Activated T-helper 17 cell treated with anti-CD3 and anti-CD28 coated beads, Interleukin-2, amount 50 U/mL, for 72 hours (primary cell): ENCODE data around the gene TAGLN. TPM values are rescaled to one million over a fixed set of nuclear protein-coding genes. Genes with fewer than 3 reads are reported as not detected.
"Not testable (repeated sequence)": the region's sequence is repeated elsewhere in the genome, so short reads cannot be mapped to it uniquely, and the experiment has no call there.

Source experiments
- ATAC-seq: fragments of 150-1000 bp; cut with Tn5 transposase; replicated peaks from 2 replicates; pipeline ENCODE4 v1.10.0; 2021; ENCODE audit warnings: mild to moderate bottlenecking, moderate library complexity
- H3K27ac Mint-ChIP-seq: one replicate; pipeline ENCODE4 v1.8.0; 2022; ENCODE audit warnings: mixed read lengths
- H3K27me3 Mint-ChIP-seq: one replicate; pipeline ENCODE4 v1.8.0; 2022; ENCODE audit warnings: mixed read lengths
- H3K36me3 Mint-ChIP-seq: one replicate; pipeline ENCODE4 v1.8.0; 2022; ENCODE audit warnings: low read depth, mild to moderate bottlenecking, mixed read lengths
- H3K4me1 Mint-ChIP-seq: one replicate; pipeline ENCODE4 v1.8.0; 2022; ENCODE audit warnings: mixed read lengths
- H3K4me3 Mint-ChIP-seq: one replicate; pipeline ENCODE4 v1.8.0; 2022; ENCODE audit warnings: mild to moderate bottlenecking, mixed read lengths
- H3K9me3 Mint-ChIP-seq: one replicate; pipeline ENCODE4 v1.8.0; 2022; ENCODE audit warnings: mixed read lengths
- total RNA-seq, 2 donors: library from RNA; stranded (reverse); gene quantifications; one replicate each; pipeline ENCODE4 v1.2.3, GENCODE V29; 2022

The TAGLN gene
- total RNA-seq, 2 donors from 2014 or later = 5.1 to 9.6 TPM

- no peak for ATAC-seq
- H3K4me3 Mint-ChIP-seq = no peak overlapping the region
- no peaks in the 10 kb centered on the region for H3K27me3 Mint-ChIP-seq
- H3K36me3 Mint-ChIP-seq = peaks cover 7% of the 10 kb centered on the region
- H3K9me3 Mint-ChIP-seq = no peaks in the 10 kb centered on the region
- H3K27ac Mint-ChIP-seq = peak overlapping the region; percentile 43
- peaks cover 5% of the 10 kb centered on the region for H3K4me1 Mint-ChIP-seq
Observed at GRCh38 chr11:117197516-117198456, 1.4 kb upstream of the TAGLN start.

- Mint-ChIP-seq H3K9me3 (no peaks in the 10 kb centered on the region), H3K4me1 (no peaks in the 10 kb centered on the region), H3K27me3 (no peaks in the 10 kb centered on the region)
Observed at GRCh38 chr11:117198613-117199012, 557 bp upstream of the TAGLN start.

GRCh38 chr11:117199916-117200812 lies 994 bp downstream of the TAGLN start:
- H3K4me3 Mint-ChIP-seq = no peak overlapping the region
- no peak for ATAC-seq
- no peaks in the 10 kb centered on the region for H3K4me1 Mint-ChIP-seq
- H3K27me3 Mint-ChIP-seq = no peaks in the 10 kb centered on the region
- no peaks in the 10 kb centered on the region for H3K9me3 Mint-ChIP-seq
- H3K36me3 Mint-ChIP-seq = peaks cover 24% of the 10 kb centered on the region
- H3K27ac Mint-ChIP-seq = peak overlapping the region; percentile 45

More at GRCh38 chr11:117198613-117199012, 557 bp upstream of the TAGLN start:
- no peak for ATAC-seq
- Mint-ChIP-seq H3K27ac (no peak overlapping the region), H3K4me3 (no peak overlapping the region), H3K36me3 (peaks cover 8% of the 10 kb centered on the region)

GRCh38 chr11:117200813-117201657 lies 1.9 kb downstream of the TAGLN start:
- Mint-ChIP-seq H3K27ac (peak overlapping the region; percentile 45), H3K4me3 (no peak overlapping the region), H3K27me3 (no peaks in the 10 kb centered on the region), H3K36me3 (peaks cover 32% of the 10 kb centered on the region), H3K9me3 (no peaks in the 10 kb centered on the region), H3K4me1 (no peaks in the 10 kb centered on the region)
- no peak for ATAC-seq

GRCh38 chr11:117201658-117202305 lies 2.6 kb downstream of the TAGLN start:
- Mint-ChIP-seq H3K27ac (no peak overlapping the region), H3K36me3 (peaks cover 35% of the 10 kb centered on the region), H3K4me3 (no peak overlapping the region), H3K27me3 (no peaks in the 10 kb centered on the region), H3K9me3 (no peaks in the 10 kb centered on the region), H3K4me1 (no peaks in the 10 kb centered on the region)
- no peak for ATAC-seq

- Mint-ChIP-seq H3K4me3 (no peak overlapping the region), H3K9me3 (no peaks in the 10 kb centered on the region), H3K27me3 (no peaks in the 10 kb centered on the region), H3K4me1 (no peaks in the 10 kb centered on the region), H3K36me3 (peaks cover 35% of the 10 kb centered on the region), H3K27ac (peak overlapping the region; percentile 58)
- no peak for ATAC-seq
Observed at GRCh38 chr11:117202386-117203068, 3.4 kb downstream of the TAGLN start.

GRCh38 chr11:117203069-117203407 lies 3.9 kb downstream of the TAGLN start:
- Mint-ChIP-seq H3K4me1 (no peaks in the 10 kb centered on the region), H3K9me3 (no peaks in the 10 kb centered on the region), H3K27ac (peak overlapping the region; percentile 58), H3K4me3 (no peak overlapping the region), H3K36me3 (peaks cover 35% of the 10 kb centered on the region), H3K27me3 (no peaks in the 10 kb centered on the region)
- ATAC-seq = no peak

GRCh38 chr11:117204283-117205080 lies 5.3 kb downstream of the TAGLN start:
- no peak overlapping the region for H3K4me3 Mint-ChIP-seq
- peak overlapping the region; percentile 2 for H3K27ac Mint-ChIP-seq
- no peak for ATAC-seq
- no peaks in the 10 kb centered on the region for H3K4me1 Mint-ChIP-seq
- H3K27me3 Mint-ChIP-seq = no peaks in the 10 kb centered on the region
- H3K9me3 Mint-ChIP-seq = no peaks in the 10 kb centered on the region
- H3K36me3 Mint-ChIP-seq = peaks cover 40% of the 10 kb centered on the region

- no peak overlapping the region for H3K4me3 Mint-ChIP-seq
- no peak for ATAC-seq
- peaks cover 48% of the 10 kb centered on the region for H3K36me3 Mint-ChIP-seq
- no peaks in the 10 kb centered on the region for H3K4me1 Mint-ChIP-seq
- peak overlapping the region; percentile 2 for H3K27ac Mint-ChIP-seq
- H3K9me3 Mint-ChIP-seq = no peaks in the 10 kb centered on the region
- H3K27me3 Mint-ChIP-seq = no peaks in the 10 kb centered on the region
Observed at GRCh38 chr11:117205211-117205818, 6.1 kb downstream of the TAGLN start.

- not testable (repeated sequence) for H3K9me3 Mint-ChIP-seq, H3K27me3 Mint-ChIP-seq, H3K4me1 Mint-ChIP-seq, H3K4me3 Mint-ChIP-seq, H3K27ac Mint-ChIP-seq, ATAC-seq
- H3K36me3 Mint-ChIP-seq = peaks cover 56% of the 10 kb centered on the region
Observed at GRCh38 chr11:117206111-117206510, 6.9 kb downstream of the TAGLN start.

GRCh38 chr11:117206859-117207258 lies 7.7 kb downstream of the TAGLN start:
- not testable (repeated sequence) for H3K4me1 Mint-ChIP-seq, H3K27ac Mint-ChIP-seq, ATAC-seq, H3K4me3 Mint-ChIP-seq, H3K9me3 Mint-ChIP-seq, H3K27me3 Mint-ChIP-seq
- peaks cover 64% of the 10 kb centered on the region for H3K36me3 Mint-ChIP-seq

- not testable (repeated sequence) for H3K27ac Mint-ChIP-seq, H3K4me1 Mint-ChIP-seq
- peaks cover 70% of the 10 kb centered on the region for H3K36me3 Mint-ChIP-seq
Observed at GRCh38 chr11:117207481-117207880, 8.3 kb downstream of the TAGLN start.

More at GRCh38 chr11:117207481-117207880, 8.3 kb downstream of the TAGLN start:
- H3K9me3 Mint-ChIP-seq, H3K4me3 Mint-ChIP-seq, ATAC-seq, H3K27me3 Mint-ChIP-seq: not testable (repeated sequence)
